ENCODE results near the gene OCIAD1. TPM values are rescaled to one million over a fixed set of nuclear protein-coding genes. Genes with fewer than 3 reads are reported as not detected.

The OCIAD1 gene
- total and polyA plus RNA-seq, 2 of the 13 experiments (the other 11 are each of a cell fraction or from before 2014, with no cell fraction given) = 67.3 to 74.9 TPM

DNA sequence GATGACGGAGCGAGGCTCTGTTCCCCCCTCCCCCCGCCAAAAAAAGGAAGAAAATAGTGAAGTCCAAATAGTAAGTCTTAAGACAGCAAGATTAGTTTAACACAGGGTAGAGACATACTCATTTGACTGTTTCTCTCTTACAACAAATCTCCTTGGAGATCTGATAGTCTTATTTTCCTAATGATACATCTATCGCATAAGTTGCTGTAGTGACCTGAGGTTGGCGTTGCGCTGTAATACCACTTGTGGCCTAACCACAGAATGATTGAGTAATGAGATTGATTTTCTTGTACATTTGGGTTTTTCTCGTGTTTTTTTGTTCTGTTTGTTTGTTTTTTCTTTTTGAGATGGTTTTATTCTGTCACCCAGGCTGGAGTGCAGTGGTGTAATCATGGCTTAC lies 27.2 kb downstream of the OCIAD1 start (continued):
- TF ChIP-seq, protein P1, sequence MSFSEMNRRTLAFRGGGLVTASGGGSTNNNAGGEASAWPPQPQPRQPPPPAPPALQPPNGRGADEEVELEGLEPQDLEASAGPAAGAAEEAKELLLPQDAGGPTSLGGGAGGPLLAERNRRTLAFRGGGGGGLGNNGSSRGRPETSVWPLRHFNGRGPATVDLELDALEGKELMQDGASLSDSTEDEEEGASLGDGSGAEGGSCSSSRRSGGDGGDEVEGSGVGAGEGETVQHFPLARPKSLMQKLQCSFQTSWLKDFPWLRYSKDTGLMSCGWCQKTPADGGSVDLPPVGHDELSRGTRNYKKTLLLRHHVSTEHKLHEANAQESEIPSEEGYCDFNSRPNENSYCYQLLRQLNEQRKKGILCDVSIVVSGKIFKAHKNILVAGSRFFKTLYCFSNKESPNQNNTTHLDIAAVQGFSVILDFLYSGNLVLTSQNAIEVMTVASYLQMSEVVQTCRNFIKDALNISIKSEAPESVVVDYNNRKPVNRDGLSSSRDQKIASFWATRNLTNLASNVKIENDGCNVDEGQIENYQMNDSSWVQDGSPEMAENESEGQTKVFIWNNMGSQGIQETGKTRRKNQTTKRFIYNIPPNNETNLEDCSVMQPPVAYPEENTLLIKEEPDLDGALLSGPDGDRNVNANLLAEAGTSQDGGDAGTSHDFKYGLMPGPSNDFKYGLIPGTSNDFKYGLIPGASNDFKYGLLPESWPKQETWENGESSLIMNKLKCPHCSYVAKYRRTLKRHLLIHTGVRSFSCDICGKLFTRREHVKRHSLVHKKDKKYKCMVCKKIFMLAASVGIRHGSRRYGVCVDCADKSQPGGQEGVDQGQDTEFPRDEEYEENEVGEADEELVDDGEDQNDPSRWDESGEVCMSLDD (CRISPR knock-in tag; IDR thresholded peaks at IDR 0.05; ENCODE audit: borderline replicate concordance) = no peak
- TF ChIP-seq FOXK1 (CRISPR knock-in tag; IDR thresholded peaks at IDR 0.05; ENCODE audit: borderline replicate concordance, low read depth) = no peak

DNA sequence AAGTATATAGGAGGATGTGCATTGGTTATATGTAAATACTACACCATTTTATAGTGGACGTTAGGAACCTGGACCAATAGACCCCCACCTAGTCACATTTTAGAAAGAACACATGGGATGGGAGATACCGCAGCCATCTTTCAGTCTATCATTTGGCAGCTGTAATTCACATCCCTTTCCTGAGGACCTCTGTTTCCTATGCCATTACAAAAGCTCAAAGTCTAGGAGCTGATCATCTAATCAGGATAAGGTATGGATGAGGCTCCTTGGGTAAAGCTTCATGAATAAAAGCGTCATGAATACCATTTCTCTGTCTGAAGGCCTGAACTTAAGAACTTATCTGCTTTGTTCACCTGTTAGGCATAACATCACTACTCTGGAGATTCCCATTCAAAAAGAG lies 31.1 kb downstream of the OCIAD1 start:
- Histone ChIP-seq H3K27me3 (ENCODE audit: control insufficient read depth in 1 of 2, insufficient read depth in 2 of 2, low read length in 2 of 2) (no peaks in the 10 kb centered on the region), H3K27ac (ENCODE audit: extremely low read length, insufficient read depth, low read length) (no peak overlapping the region), H3K4me2 (ENCODE audit: low read depth, low read length) (no peak overlapping the region), H3K9me3 (ENCODE audit: low read length) (no peaks in the 10 kb centered on the region), H3K9ac (ENCODE audit: insufficient read depth, low read depth, low read length) (no peak overlapping the region), H4K20me1 (ENCODE audit: insufficient read depth, low read length) (no peaks in the 10 kb centered on the region), H3K4me1 (ENCODE audit: insufficient read depth, low read length) (no peaks in the 10 kb centered on the region), H3K4me3 (replicated peaks in 1 of 3; ENCODE audit: insufficient read depth in 1 of 3, low read depth in 2 of 3, low read length in 3 of 3) (no peak overlapping the region), H3K36me3 (replicated peaks in 1 of 2; ENCODE audit: control insufficient read depth in 1 of 2, insufficient read depth in 2 of 2, low read length in 2 of 2) (no peaks in the 10 kb centered on the region), H3K79me2 (ENCODE audit: insufficient read depth, low read length) (no peaks in the 10 kb centered on the region), H2AFZ (ENCODE audit: low read length) (no peak overlapping the region)
- ChIA-PET POLR2A (interaction anchor here (1.6 kb wide), 1 partner anchor 31 kb away, joined by 3 read pairs; the partner anchor contains the start of gene OCIAD1), CTCF (ENCODE audit: low intra/inter-chr PET ratio, low total read pairs) (no interaction called here)
- TF ChIP-seq ZNF264 (CRISPR knock-in tag; IDR thresholded peaks at IDR 0.05) (no peak), MED1 (CRISPR knock-in tag; IDR thresholded peaks at IDR 0.05) (no peak), MTF2 (CRISPR knock-in tag; IDR thresholded peaks at IDR 0.05; ENCODE audit: borderline replicate concordance) (no peak), RFXANK (CRISPR knock-in tag; IDR thresholded peaks at IDR 0.05) (no peak), DMAP1 (CRISPR knock-in tag; IDR thresholded peaks at IDR 0.05) (no peak), ETV6 (CRISPR knock-in tag; conservative IDR thresholded peaks at IDR 0.05) (no peak), ZNF644 (CRISPR knock-in tag; IDR thresholded peaks at IDR 0.05; ENCODE audit: low read depth) (no peak), GFI1 (CRISPR knock-in tag; IDR thresholded peaks at IDR 0.05; ENCODE audit: borderline replicate concordance) (no peak), JDP2 (CRISPR knock-in tag; IDR thresholded peaks at IDR 0.05; ENCODE audit: borderline replicate concordance) (no peak), ZFY (CRISPR knock-in tag; IDR thresholded peaks at IDR 0.05) (no peak), SIX1 (CRISPR knock-in tag; IDR thresholded peaks at IDR 0.05; ENCODE audit: borderline replicate concordance) (no peak)
- TF ChIP-seq, protein P2, sequence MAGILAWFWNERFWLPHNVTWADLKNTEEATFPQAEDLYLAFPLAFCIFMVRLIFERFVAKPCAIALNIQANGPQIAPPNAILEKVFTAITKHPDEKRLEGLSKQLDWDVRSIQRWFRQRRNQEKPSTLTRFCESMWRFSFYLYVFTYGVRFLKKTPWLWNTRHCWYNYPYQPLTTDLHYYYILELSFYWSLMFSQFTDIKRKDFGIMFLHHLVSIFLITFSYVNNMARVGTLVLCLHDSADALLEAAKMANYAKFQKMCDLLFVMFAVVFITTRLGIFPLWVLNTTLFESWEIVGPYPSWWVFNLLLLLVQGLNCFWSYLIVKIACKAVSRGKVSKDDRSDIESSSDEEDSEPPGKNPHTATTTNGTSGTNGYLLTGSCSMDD (CRISPR knock-in tag; IDR thresholded peaks at IDR 0.05) = no peak
- ATAC-seq = no peak
- no peak for FAIRE-seq
- 64% methylated on average over 3 of the region's 3 CpGs for WGBS (ENCODE audit: low lambda C conversion rate)
- no peak for DNase-seq (ENCODE audit: low spot score)
- intact Hi-C loops (cut with micrococcal nuclease; ENCODE audit: unreplicated experiment) = no loop called here
- no TSS peak for BruUV-seq (replicated peaks)
- in situ Hi-C loops (cut with HindIII; ENCODE audit: extremely low pct_ligation_motif_present, low pct_unique_long_range_greater_than_20kb) = no loop called here
